Neutrophil (primary cell): ENCODE measurements around the gene VSIR.
A peak's percentile ranks its signal among the peaks of the same experiment; 100 is the strongest.

ENCODE experiments used
- H3K27ac ChIP-seq: fragments of 200-600 bp; sonication (generic); 2 replicates; pipeline ENCODE4 v1.5.1; 2016; ENCODE audit warnings: mild to moderate bottlenecking, moderate library complexity
- H3K27me3 ChIP-seq: fragments of 200-600 bp; sonication (generic); 2 replicates; pipeline ENCODE4 v1.6.0; 2016; ENCODE audit warnings: mild to moderate bottlenecking
- H3K36me3 ChIP-seq: fragments of 200-600 bp; sonication (generic); 2 replicates; pipeline ENCODE4 v1.5.1; 2017
- H3K4me1 ChIP-seq, 2 experiments: fragments of 200-600 bp in 1 of 2; sonication (generic) in 1 of 2; 1 replicate in 1 of 2; 2 replicates in 1 of 2; pipeline versions ENCODE4 v1.5.1 to v1.6.1; 2013 to 2016; ENCODE audit warnings: low read depth in 1 of 2, low read length in 1 of 2, mild to moderate bottlenecking in 1 of 2, moderate library complexity in 1 of 2; ENCODE audit not compliant: control insufficient read depth in 1 of 2, insufficient read depth in 1 of 2
- H3K4me3 ChIP-seq, 2 experiments: fragments of 200-600 bp in 1 of 2; sonication (generic) in 1 of 2; 1 replicate in 1 of 2; 2 replicates in 1 of 2; pipeline ENCODE4 v1.5.1; 2013 to 2016; ENCODE audit warnings: low read depth in 1 of 2, low read length in 1 of 2, mild to moderate bottlenecking in 1 of 2, moderate library complexity in 1 of 2
- H3K9me3 ChIP-seq: fragments of 200-600 bp; sonication (generic); 2 replicates; pipeline ENCODE4 v1.5.1; 2016
- TF ChIP-seq, protein P1 (sequence below): fragments of 200-600 bp; sonication (generic); IDR thresholded peaks from 2 replicates; pipeline ENCODE4 v1.5.1; 2016; ENCODE audit warnings: antibody characterized with exemption

The VSIR gene

DNA sequence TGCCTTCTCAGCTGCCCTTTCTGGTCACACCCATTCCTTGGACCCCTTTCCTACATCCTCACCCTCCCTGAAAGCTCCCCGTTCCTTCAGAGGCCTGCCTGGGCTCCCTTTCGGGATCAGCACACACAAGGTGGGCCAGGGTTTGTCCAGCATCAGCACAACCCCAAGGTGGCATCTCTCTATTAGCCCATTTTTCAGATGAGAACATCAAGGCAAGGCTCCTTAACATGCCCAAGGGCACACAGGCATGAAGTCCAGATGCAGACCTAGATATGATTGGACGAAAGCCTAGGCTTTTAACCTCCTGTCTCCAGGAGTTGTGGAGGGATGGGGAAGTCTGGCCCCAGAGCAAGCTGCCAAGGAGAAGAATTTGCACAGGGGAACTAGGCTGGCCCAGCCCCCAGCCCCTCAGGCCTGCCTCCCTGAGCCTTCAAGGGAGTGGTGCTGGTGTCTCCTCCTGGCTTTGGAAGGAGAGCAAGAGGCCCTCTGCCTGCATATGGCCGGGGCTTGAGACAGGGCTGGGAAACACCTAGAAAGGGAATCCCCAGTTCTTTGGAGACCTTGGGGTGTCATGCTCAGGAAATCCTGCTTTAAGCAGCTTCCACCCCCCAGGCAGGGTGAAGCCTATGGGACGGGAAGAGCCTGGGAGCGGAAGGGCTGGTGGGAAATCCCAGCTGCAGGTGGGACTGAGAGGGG, 9.0 kb upstream of the VSIR start:
- Histone ChIP-seq H3K27ac (peak overlapping the region; percentile 65), H3K27me3 (no peaks in the 10 kb centered on the region), H3K4me1 (peaks cover 60 to 66% of the 10 kb centered on the region in 2 experiments), H3K4me3 (peak overlapping the region in 1 of 2 experiments; percentile 32), H3K9me3 (no peaks in the 10 kb centered on the region), H3K36me3 (no peaks in the 10 kb centered on the region)
- TF ChIP-seq, protein P1, sequence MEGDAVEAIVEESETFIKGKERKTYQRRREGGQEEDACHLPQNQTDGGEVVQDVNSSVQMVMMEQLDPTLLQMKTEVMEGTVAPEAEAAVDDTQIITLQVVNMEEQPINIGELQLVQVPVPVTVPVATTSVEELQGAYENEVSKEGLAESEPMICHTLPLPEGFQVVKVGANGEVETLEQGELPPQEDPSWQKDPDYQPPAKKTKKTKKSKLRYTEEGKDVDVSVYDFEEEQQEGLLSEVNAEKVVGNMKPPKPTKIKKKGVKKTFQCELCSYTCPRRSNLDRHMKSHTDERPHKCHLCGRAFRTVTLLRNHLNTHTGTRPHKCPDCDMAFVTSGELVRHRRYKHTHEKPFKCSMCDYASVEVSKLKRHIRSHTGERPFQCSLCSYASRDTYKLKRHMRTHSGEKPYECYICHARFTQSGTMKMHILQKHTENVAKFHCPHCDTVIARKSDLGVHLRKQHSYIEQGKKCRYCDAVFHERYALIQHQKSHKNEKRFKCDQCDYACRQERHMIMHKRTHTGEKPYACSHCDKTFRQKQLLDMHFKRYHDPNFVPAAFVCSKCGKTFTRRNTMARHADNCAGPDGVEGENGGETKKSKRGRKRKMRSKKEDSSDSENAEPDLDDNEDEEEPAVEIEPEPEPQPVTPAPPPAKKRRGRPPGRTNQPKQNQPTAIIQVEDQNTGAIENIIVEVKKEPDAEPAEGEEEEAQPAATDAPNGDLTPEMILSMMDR, result no peak

DNA sequence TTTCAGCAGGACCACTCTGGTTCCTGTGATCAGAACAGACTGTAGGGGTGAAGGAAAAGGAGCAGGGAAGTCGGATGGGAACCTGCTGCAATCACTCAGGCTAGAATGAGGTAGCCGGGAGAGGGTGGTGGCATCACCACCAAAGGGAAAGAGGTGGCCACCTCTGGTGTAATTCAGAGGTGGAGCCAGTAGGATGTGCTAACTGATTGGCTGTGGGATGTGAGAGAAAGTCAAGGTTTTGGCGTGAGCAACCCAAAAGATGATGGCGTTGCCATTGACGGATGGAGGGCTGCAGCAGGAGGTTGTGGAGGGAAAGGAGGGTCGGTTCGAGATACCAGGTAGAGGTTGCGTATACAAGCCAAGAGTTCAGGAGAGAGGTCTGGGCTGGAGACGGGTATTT, 7.4 kb upstream of the VSIR start:
- H3K27me3 ChIP-seq, result no peaks in the 10 kb centered on the region
- TF ChIP-seq, protein P1, result no peak
- H3K36me3 ChIP-seq, result no peaks in the 10 kb centered on the region

DNA sequence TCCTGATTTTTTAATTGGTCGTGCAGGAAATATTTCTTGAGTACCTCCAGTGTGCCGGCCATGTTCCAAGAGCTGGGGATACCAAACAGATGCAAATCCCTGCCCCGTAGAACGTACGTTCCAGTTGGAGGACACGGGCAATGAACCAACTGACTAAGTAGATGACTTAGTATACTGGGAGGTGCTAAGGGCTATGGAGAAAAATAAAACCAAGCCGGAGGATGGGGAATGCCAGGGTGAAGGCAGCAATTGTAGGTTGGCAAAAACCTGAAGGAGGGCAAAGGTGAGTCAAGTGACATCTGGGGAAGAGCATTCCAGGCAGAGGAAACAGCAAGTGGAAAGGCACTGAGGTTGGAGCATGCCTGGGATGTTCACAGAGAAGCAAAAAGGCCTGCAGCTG, 6.8 kb upstream of the VSIR start:
- Histone ChIP-seq H3K36me3 (no peaks in the 10 kb centered on the region), H3K4me1 (peaks cover 82 to 88% of the 10 kb centered on the region in 2 experiments), H3K9me3 (no peaks in the 10 kb centered on the region), H3K27ac (peak overlapping the region; percentile 99), H3K4me3 (no peak overlapping the region), H3K27me3 (no peaks in the 10 kb centered on the region)
- TF ChIP-seq, protein P1, result no peak

More for the DNA sequence above, 7.4 kb upstream of the VSIR start:
- peaks cover 77 to 82% of the 10 kb centered on the region in 2 experiments for H3K4me1 ChIP-seq
- peak overlapping the region; percentile 99 for H3K27ac ChIP-seq
- H3K9me3 ChIP-seq, result no peaks in the 10 kb centered on the region
- no peak overlapping the region for H3K4me3 ChIP-seq

DNA sequence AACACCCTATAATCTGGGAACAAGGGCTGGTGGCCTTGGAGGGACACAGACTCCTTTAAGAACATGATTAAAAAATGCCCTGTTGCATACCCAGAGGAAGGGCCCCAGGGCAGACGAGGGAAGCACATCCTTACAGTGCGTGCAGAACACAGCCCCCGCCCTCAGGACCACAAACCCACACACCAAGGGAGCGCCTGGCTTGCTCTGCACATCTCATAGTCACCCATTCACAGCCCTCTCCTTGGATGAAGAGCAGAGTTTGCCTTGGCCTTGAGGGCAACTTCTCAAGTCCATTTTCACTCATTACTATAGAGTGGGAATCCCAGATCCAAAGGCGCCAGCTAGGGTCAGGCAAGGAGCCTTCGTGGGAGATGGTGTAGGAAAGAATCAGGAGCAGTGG, 6.3 kb upstream of the VSIR start:
- no peak overlapping the region for H3K4me3 ChIP-seq
- no peaks in the 10 kb centered on the region for H3K9me3 ChIP-seq
- TF ChIP-seq, protein P1, result no peak
- peak overlapping the region; percentile 99 for H3K27ac ChIP-seq
- no peaks in the 10 kb centered on the region for H3K36me3 ChIP-seq
- H3K27me3 ChIP-seq, result no peaks in the 10 kb centered on the region
- peaks cover 87 to 93% of the 10 kb centered on the region in 2 experiments for H3K4me1 ChIP-seq

DNA sequence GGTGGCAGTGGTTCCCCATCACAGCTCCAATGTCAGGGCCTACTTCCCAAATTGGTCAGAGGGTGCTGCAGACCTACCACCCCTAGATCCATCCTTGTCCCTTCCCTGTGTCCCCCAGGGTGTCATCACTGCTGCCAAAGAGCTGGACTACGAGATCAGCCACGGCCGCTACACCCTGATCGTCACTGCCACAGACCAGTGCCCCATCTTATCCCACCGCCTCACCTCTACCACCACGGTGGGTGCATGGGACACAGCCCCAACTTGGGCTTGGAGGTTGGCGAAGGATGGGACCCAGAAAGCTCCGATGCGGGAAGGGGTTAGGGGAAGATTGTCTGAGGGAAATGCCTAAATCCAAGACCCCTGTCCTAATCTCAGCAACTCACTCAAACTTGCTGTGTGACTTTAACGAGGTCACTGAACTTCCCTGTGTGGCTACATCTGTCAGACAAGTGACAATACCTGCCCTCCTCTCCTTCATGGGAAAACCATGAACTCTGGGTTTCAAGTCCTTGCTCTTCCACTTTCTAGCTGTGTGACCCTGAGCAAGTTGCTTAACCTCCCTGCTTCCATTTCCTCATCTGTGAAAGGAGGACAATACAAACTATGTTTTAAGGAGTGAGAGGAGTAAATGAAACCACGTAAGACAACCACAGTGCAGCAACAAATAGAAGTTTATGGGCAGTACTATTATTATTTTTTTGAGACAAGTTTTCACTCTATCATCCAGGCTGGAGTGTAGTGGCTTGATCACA, 4.9 kb upstream of the VSIR start:
- Histone ChIP-seq H3K4me1 (peaks cover 93 to 95% of the 10 kb centered on the region in 2 experiments), H3K36me3 (peaks cover 4% of the 10 kb centered on the region), H3K4me3 (peak overlapping the region in 1 of 2 experiments; percentile 7), H3K27ac (peak overlapping the region; percentile 99), H3K9me3 (no peaks in the 10 kb centered on the region), H3K27me3 (no peaks in the 10 kb centered on the region)
- TF ChIP-seq, protein P1, result no peak
